GM15510 (cell line): ENCODE measurements around the gene CHIC2.

Experiments used
- POLR2A ChIP-seq: IDR thresholded peaks from 3 replicates; pipeline ENCODE4 v1.6.1; 2011; ENCODE audit warnings: borderline replicate concordance; ENCODE audit not compliant: insufficient read length; ENCODE audit errors: extremely low read depth

The CHIC2 gene

GRCh38 chr4:54054501-54054900, 9.9 kb downstream of the CHIC2 start:
- no peak for TF ChIP-seq POLR2A

GRCh38 chr4:54050214-54050904, 14.0 kb downstream of the CHIC2 start:
- TF ChIP-seq POLR2A, result no peak

- no peak for TF ChIP-seq POLR2A
Measured at GRCh38 chr4:54041933-54042332, 22.5 kb downstream of the CHIC2 start.

GRCh38 chr4:54041100-54041499, 23.3 kb downstream of the CHIC2 start:
- no peak for TF ChIP-seq POLR2A

GRCh38 chr4:54038056-54038455, 26.3 kb downstream of the CHIC2 start:
- TF ChIP-seq POLR2A, result no peak

GRCh38 chr4:54036184-54036583, 28.2 kb downstream of the CHIC2 start:
- TF ChIP-seq POLR2A, result no peak

- no peak for TF ChIP-seq POLR2A
Measured at GRCh38 chr4:54032558-54033135, 31.8 kb downstream of the CHIC2 start.

- no peak for TF ChIP-seq POLR2A
Measured at GRCh38 chr4:54027311-54027710, 37.1 kb downstream of the CHIC2 start.

- no peak for TF ChIP-seq POLR2A
Measured at GRCh38 chr4:54025582-54025981, 38.8 kb downstream of the CHIC2 start.

GRCh38 chr4:54017974-54018373, 46.4 kb downstream of the CHIC2 start:
- TF ChIP-seq POLR2A, result no peak

GRCh38 chr4:54017308-54017707, 47.1 kb downstream of the CHIC2 start:
- no peak for TF ChIP-seq POLR2A

- no peak for TF ChIP-seq POLR2A
Measured at GRCh38 chr4:54016504-54016903, 47.9 kb downstream of the CHIC2 start.

- no peak for TF ChIP-seq POLR2A
Measured at GRCh38 chr4:54015423-54016030, 48.9 kb downstream of the CHIC2 start.

- TF ChIP-seq POLR2A, result no peak
Measured at GRCh38 chr4:54014666-54015160, 49.7 kb downstream of the CHIC2 start.

GRCh38 chr4:54011201-54011600, 53.2 kb downstream of the CHIC2 start:
- no peak for TF ChIP-seq POLR2A

GRCh38 chr4:54006755-54007154, 57.6 kb downstream of the CHIC2 start:
- no peak for TF ChIP-seq POLR2A

- TF ChIP-seq POLR2A, result no peak
Measured at GRCh38 chr4:54005475-54005874, 58.9 kb downstream of the CHIC2 start.

- TF ChIP-seq POLR2A, result no peak
Measured at GRCh38 chr4:54004463-54004862, 59.9 kb downstream of the CHIC2 start.
